Caco-2 (cell line): ENCODE results near the gene ST8SIA4. TPM values are rescaled to one million over a fixed set of nuclear protein-coding genes. Genes with fewer than 3 reads are reported as not detected.

Source experiments
- BruUV-seq: library from RNA; stranded (reverse); fragments of 400-500 nt; replicated peaks from 2 replicates; lab custom pipeline; 2021; lab: Mats Ljungman, UMichigan
- CTCF ChIA-PET: fragments of 300-600 bp; sonication (Branson Sonifier 250); formaldehyde crosslinking; loops from one replicate; lab custom pipeline; 2022; ENCODE audit warnings: antibody characterized with exemption; lab: Charles Lee
- POLR2A ChIA-PET: fragments of 300-600 bp; sonication (Branson Sonifier 250); formaldehyde crosslinking; loops from one replicate; lab custom pipeline; 2022; ENCODE audit warnings: antibody characterized with exemption; lab: Charles Lee
- DNase-seq, 2 experiments: peaks; one replicate each; pipeline versions ENCODE4 v3.0.0 to v3.0.0-alpha.2; 2020 to 2022
- H3K27me3 ChIP-seq: replicated peaks from 2 replicates; pipeline ENCODE4 v1.6.0; 2011; ENCODE audit warnings: low read length; ENCODE audit not compliant: control insufficient read depth, insufficient read depth
- H3K36me3 ChIP-seq: 2 replicates; pipeline ENCODE4 v1.5.1; 2011; ENCODE audit warnings: low read length; ENCODE audit not compliant: control insufficient read depth, insufficient read depth
- H3K4me1 ChIP-seq: fragments of 250-450 bp; sonication (Bioruptor Pico); 2 replicates; pipeline ENCODE4 v1.5.1; 2020; ENCODE audit warnings: mild to moderate bottlenecking
- H3K4me3 ChIP-seq: 2 replicates; pipeline ENCODE4 v1.5.1; 2011; ENCODE audit warnings: low read depth, mild to moderate bottlenecking, control low read depth, low read length
- H3K9me3 ChIP-seq: fragments of 250-450 bp; sonication (Bioruptor Pico); 2 replicates; pipeline ENCODE4 v1.5.1; 2020; ENCODE audit warnings: mild to moderate bottlenecking, moderate library complexity
- H3K27ac Mint-ChIP-seq: one replicate; pipeline ENCODE4 v1.8.0; 2022; ENCODE audit warnings: mixed read lengths; ENCODE audit not compliant: unreplicated experiment
- H3K27me3 Mint-ChIP-seq: one replicate; pipeline ENCODE4 v1.8.0; 2022; ENCODE audit warnings: mixed read lengths; ENCODE audit not compliant: insufficient read depth, unreplicated experiment
- H3K36me3 Mint-ChIP-seq: one replicate; pipeline ENCODE4 v1.8.0; 2022; ENCODE audit warnings: mild to moderate bottlenecking, mixed read lengths; ENCODE audit not compliant: insufficient read depth, unreplicated experiment
- H3K4me1 Mint-ChIP-seq: one replicate; pipeline ENCODE4 v1.8.0; 2022; ENCODE audit warnings: low read depth, mixed read lengths; ENCODE audit not compliant: unreplicated experiment
- H3K4me3 Mint-ChIP-seq: one replicate; pipeline ENCODE4 v1.8.0; 2022; ENCODE audit warnings: mild to moderate bottlenecking, moderate library complexity, mixed read lengths; ENCODE audit not compliant: unreplicated experiment
- H3K9me3 Mint-ChIP-seq: one replicate; pipeline ENCODE4 v1.8.0; 2022; ENCODE audit warnings: mixed read lengths; ENCODE audit not compliant: unreplicated experiment
- intact Hi-C: fragments of 100-400 bp; cut with micrococcal nuclease; formaldehyde crosslinking; loops from one replicate; pipeline ENCODE4 v1.10.0; 2022; ENCODE audit not compliant: unreplicated experiment
- total RNA-seq: library from RNA; stranded (reverse); gene quantifications from 2 replicates; pipeline ENCODE4 v1.2.3, GENCODE V29; 2022
- TF ChIP-seq, protein P1 (sequence below), 2 experiments: fragments of 200-600 bp in 1 of 2; IDR thresholded peaks; 1 replicate in 1 of 2; 2 replicates in 1 of 2; pipeline versions ENCODE4 v1.5.1 to v1.8.0; 2011 to 2022; ENCODE audit warnings: antibody characterized with exemption in 1 of 2, control low read depth in 1 of 2, inconsistent platforms in 1 of 2, low read depth in 1 of 2, low read length in 1 of 2, mild to moderate bottlenecking in 1 of 2, moderate library complexity in 1 of 2; ENCODE audit not compliant: insufficient read depth in 1 of 2, severe bottlenecking in 1 of 2, unreplicated experiment in 1 of 2

Gene ST8SIA4
- total RNA-seq, 1 experiment from 2014 or later, result 0.61 TPM

DNA sequence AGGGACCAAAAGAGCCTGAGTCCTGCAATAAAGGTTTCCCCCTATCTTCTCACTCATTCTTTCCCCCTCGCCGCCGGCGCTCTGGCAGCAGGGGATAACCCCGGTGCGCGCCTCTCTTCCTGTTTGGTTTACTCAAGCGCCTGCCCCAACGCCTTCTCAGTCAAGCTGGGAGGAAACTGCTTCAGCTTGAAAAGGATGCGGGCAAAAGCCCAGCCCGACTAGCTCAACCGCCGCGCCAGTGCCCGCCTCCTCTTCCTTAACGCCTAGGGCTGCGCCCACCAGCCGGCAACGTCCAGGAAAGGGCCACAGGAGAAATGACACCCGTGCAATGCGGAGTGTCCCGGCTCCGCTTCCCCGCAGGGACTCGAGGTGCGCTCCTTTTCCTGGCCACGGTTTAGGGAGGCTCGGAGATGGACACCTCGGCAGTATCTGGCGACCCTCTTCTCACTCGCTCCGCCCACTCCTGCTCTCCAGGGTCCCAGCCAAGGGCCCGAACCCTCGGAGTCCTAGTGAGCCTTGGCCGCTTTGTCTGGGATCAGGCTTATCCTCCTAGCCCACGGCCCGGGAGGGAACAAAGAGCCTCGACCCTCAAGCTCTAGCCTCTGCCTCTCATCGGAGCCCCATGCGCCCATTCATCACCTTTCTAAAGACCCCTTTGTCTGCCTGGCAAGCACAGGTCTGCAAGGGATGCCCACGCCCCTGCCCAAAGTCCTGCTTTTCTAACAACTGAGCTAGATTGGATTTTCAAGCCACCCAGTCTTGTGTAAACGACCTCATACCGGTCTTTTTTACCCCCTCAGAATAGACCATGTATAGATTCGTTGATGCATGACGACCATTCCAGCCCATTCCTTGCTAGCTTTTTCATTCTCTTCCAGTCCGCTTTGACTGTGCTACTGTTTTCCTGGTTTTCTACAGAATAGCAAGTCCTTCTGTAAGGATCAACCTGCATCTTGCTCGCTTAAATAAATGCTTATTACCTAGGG, 2.0 kb downstream of the ST8SIA4 start:
- intact Hi-C loops, result loop anchor here (1.0 to 10.0 kb wide), 3 partner anchors 127 to 416 kb away; no protein-coding TSS in a partner anchor

DNA sequence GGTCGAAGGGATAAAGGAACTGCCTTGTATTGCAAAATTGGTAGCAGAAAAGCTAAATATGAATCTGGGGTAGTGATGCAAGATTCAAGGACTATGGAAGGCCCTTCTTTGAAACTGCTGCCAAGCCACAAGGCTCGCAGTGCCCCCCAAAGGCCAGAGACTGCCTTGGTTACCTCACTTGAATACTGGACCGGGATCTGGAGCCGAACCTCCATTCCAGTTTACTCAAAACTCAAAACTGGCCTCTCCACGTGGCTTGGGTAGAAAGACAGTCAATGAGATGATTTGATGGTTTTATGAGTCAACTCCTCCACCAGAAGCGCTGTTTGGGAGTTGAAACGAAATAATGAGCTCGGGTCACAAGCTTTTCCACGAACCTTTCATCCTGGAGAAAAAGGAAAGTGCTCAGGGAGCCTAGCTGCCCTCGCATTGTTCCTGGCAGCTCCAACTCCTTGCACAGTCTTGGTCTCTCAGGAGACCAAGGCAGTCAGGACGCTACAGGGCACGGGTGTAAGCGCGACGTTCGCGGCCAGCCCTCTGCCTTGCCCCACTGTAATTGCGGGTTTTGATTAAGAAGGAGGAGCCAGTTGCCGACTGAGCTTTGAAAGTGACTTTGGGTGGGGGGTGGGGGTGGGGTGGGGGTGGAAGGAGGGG, 2.8 kb downstream of the ST8SIA4 start:
- peak; percentile 37 to 44 for DNase-seq
- intact Hi-C loops, result loop anchor here (1.0 to 10.0 kb wide), 3 partner anchors 126 to 415 kb away; no protein-coding TSS in a partner anchor
- H3K36me3 ChIP-seq, result no peaks in the 10 kb centered on the region
- no peak overlapping the region for H3K27ac Mint-ChIP-seq
- peak overlapping the region; percentile 67 for H3K4me3 Mint-ChIP-seq
- no peaks in the 10 kb centered on the region; the same call in 1 of the 2 replicates for H3K27me3 ChIP-seq
- H3K27me3 Mint-ChIP-seq, result peaks cover 2% of the 10 kb centered on the region
- ChIA-PET POLR2A (no interaction called here), CTCF (interaction anchor here (0.6 to 1.3 kb wide), 5 partner anchors 15 to 490 kb away, joined by 3 to 6 read pairs (median 5); no protein-coding TSS in a partner anchor)
- no peaks in the 10 kb centered on the region for H3K9me3 Mint-ChIP-seq
- H3K9me3 ChIP-seq, result no peaks in the 10 kb centered on the region
- 0 out of 2 replicates have a peak, but pooled peaks cover 4% of the 10 kb centered on the region for H3K4me1 ChIP-seq
- H3K36me3 Mint-ChIP-seq, result no peaks in the 10 kb centered on the region
- BruUV-seq, result no TSS peak
- TF ChIP-seq, protein P1, sequence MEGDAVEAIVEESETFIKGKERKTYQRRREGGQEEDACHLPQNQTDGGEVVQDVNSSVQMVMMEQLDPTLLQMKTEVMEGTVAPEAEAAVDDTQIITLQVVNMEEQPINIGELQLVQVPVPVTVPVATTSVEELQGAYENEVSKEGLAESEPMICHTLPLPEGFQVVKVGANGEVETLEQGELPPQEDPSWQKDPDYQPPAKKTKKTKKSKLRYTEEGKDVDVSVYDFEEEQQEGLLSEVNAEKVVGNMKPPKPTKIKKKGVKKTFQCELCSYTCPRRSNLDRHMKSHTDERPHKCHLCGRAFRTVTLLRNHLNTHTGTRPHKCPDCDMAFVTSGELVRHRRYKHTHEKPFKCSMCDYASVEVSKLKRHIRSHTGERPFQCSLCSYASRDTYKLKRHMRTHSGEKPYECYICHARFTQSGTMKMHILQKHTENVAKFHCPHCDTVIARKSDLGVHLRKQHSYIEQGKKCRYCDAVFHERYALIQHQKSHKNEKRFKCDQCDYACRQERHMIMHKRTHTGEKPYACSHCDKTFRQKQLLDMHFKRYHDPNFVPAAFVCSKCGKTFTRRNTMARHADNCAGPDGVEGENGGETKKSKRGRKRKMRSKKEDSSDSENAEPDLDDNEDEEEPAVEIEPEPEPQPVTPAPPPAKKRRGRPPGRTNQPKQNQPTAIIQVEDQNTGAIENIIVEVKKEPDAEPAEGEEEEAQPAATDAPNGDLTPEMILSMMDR (IDR thresholded peaks at IDR 0.05; ENCODE audit: insufficient read depth in 1 of 2, low read depth in 1 of 2, low read length in 1 of 2, severe bottlenecking in 1 of 2, unreplicated experiment in 1 of 2), result peak in 1 of 2 experiments; percentile 22
- peak overlapping the region; percentile 47 for H3K4me3 ChIP-seq
- H3K4me1 Mint-ChIP-seq, result no peaks in the 10 kb centered on the region

More for the DNA sequence above, 2.0 kb downstream of the ST8SIA4 start:
- Histone ChIP-seq H3K9me3 (no peaks in the 10 kb centered on the region), H3K36me3 (no peaks in the 10 kb centered on the region), H3K4me3 (peak overlapping the region; percentile 47), H3K4me1 (0 out of 2 replicates have a peak, but pooled peaks cover 4% of the 10 kb centered on the region), H3K27me3 (no peaks in the 10 kb centered on the region; the same call in 1 of the 2 replicates)
- no TSS peak for BruUV-seq
- peak overlapping the region; percentile 67 for H3K4me3 Mint-ChIP-seq
- POLR2A ChIA-PET, result no interaction called here
- CTCF ChIA-PET, result interaction anchor here (0.6 to 1.3 kb wide), 6 partner anchors 11 to 489 kb away, joined by 3 to 6 read pairs (median 4); no protein-coding TSS in a partner anchor
- TF ChIP-seq, protein P1 (IDR thresholded peaks at IDR 0.05; ENCODE audit: insufficient read depth in 1 of 2, low read depth in 1 of 2, low read length in 1 of 2, severe bottlenecking in 1 of 2, unreplicated experiment in 1 of 2), result no peak
- H3K27me3 Mint-ChIP-seq, result peaks cover 2% of the 10 kb centered on the region
- H3K9me3 Mint-ChIP-seq, result no peaks in the 10 kb centered on the region
- no peaks in the 10 kb centered on the region for H3K4me1 Mint-ChIP-seq
- H3K36me3 Mint-ChIP-seq, result no peaks in the 10 kb centered on the region
- H3K27ac Mint-ChIP-seq, result no peak overlapping the region
- DNase-seq, result peak; percentile 27 to 44
